ENCODE results near the gene CHGA.
A peak's percentile ranks its signal among the peaks of the same experiment; 100 is the strongest.

CHGA gene

DNA sequence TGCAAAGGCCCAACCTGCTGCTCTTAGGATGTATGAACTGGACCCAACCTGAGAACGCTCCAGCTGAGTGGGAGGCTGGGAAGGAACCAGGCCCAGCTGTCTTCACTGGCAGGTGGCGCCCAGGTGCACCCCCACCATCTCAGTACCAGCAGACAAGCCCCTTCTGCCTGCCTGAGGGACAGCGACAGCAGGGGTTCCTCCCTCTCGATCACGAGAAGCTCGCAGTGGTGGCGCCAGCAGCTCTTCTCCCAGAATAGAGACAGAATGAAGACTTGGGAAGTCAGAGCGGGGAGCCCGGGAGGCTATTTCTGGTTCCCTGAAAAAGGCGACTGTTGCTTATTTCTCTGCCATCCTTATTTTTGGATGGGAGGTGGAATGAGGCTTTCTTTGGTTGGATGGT is 46.5 kb downstream of the CHGA start:
- no peak for DNase-seq (ENCODE audit: low read depth)
- H3K4me3 ChIP-seq (ENCODE audit: low read length) = no peak overlapping the region
- TF ChIP-seq, protein P1, sequence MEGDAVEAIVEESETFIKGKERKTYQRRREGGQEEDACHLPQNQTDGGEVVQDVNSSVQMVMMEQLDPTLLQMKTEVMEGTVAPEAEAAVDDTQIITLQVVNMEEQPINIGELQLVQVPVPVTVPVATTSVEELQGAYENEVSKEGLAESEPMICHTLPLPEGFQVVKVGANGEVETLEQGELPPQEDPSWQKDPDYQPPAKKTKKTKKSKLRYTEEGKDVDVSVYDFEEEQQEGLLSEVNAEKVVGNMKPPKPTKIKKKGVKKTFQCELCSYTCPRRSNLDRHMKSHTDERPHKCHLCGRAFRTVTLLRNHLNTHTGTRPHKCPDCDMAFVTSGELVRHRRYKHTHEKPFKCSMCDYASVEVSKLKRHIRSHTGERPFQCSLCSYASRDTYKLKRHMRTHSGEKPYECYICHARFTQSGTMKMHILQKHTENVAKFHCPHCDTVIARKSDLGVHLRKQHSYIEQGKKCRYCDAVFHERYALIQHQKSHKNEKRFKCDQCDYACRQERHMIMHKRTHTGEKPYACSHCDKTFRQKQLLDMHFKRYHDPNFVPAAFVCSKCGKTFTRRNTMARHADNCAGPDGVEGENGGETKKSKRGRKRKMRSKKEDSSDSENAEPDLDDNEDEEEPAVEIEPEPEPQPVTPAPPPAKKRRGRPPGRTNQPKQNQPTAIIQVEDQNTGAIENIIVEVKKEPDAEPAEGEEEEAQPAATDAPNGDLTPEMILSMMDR (conservative IDR thresholded peaks at IDR 0.05; ENCODE audit: low read length) = no peak

DNA sequence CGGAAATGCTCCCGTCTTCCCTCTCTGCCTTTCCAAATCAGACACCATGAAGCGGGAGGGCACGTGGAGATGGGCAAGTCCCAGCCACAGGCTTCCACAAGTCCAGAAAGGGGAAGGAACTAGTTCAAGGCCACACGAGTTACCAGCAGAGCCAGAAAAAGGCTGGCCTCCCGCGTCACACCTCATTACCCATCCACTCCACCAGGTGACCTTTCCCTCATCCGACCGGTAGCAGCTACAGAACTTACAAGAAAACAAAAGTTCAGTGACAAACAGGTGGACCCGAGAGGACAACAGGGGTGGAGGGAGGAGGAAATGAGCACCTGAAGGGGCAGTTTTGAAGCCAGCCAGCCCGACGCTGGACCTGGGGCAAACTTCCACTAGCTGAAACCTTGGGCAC is 46.9 kb downstream of the CHGA start:
- H3K4me3 ChIP-seq (ENCODE audit: low read length) = no peak overlapping the region
- DNase-seq (ENCODE audit: low read depth) = no peak
- TF ChIP-seq, protein P1 (conservative IDR thresholded peaks at IDR 0.05; ENCODE audit: low read length) = no peak

DNA sequence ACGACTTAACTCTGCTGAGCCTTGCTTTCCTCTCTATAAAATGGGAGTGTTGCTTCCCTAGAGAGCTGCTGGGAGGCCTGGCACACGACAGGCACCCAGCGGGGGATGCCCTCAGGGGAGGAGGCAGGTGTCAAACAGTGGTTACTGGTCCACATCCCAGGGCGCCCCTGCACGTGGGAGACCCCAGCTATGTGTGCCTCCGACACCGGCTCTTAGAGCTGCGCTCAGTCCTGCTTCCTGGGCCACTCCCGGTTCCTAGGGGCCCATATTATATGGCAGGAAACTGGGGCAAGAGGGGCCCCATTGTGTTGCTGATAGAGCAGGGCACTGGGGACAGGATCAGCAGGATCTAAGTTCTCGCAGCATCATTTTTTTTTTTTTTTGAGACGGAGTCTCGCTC is 47.3 kb downstream of the CHGA start:
- TF ChIP-seq, protein P1 (conservative IDR thresholded peaks at IDR 0.05; ENCODE audit: low read length) = no peak
- DNase-seq (ENCODE audit: low read depth) = no peak
- no peak overlapping the region for H3K4me3 ChIP-seq (ENCODE audit: low read length)

DNA sequence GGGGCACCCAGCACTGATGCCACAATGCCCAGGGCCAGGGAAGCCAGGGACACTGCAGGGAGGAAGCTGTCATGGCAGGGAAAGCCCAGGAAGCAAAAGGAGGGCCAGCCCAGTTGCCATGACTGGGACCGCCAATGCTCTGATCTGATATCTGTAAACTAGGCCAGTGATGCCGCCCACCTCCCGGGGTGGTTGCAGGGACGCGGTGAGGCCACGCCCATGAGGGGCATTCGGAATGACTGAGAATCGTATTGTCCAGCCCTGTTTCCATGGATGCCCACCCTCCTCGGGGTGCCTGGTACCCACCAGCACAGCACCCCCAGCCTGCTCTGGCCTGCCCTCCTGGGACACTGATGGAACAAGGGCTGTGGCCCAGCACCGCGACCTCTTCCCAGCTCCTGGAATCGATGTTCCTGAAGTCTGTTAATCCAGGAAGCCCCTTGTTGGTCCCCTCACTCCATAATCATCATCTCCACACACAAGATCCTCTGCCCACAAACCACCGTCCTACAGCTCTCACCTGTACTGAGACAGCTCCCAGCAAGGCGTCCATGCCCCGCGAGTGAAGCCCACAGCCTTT is 48.7 kb downstream of the CHGA start:
- TF ChIP-seq, protein P1 (conservative IDR thresholded peaks at IDR 0.05; ENCODE audit: low read length) = no peak
- no peak overlapping the region for H3K4me3 ChIP-seq (ENCODE audit: low read length)
- DNase-seq (ENCODE audit: low read depth) = no peak

DNA sequence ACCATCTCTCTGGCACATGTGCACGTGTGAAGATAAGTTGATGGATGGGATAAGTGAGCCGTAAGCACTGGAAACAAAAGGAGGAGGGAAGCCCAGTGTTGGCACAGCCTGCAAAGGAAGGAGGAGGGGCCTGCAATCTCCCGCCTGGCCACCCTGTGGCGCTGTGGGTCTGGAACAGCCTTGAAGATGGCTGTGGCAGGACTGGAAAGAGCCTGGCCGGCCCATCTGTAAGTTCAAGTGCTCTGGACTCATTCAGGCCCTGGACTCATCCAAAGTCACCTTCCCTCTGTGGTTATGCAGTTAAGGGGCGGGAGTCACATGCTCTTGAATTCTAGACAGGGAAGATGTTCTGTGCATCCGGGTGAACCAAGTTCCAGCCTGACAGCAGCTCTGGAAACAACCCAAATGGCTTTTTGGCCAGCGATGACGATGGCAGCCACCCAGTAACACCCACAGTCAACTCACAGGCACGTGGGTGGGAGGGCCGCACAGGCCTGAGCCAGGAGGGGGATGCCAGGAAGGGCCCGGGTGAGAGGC is 50.4 kb downstream of the CHGA start:
- H3K4me3 ChIP-seq (ENCODE audit: low read length) = no peak overlapping the region
- peak; percentile 89 for DNase-seq (ENCODE audit: low read depth)
- TF ChIP-seq, protein P1 (conservative IDR thresholded peaks at IDR 0.05; ENCODE audit: low read length) = peak; percentile 82

DNA sequence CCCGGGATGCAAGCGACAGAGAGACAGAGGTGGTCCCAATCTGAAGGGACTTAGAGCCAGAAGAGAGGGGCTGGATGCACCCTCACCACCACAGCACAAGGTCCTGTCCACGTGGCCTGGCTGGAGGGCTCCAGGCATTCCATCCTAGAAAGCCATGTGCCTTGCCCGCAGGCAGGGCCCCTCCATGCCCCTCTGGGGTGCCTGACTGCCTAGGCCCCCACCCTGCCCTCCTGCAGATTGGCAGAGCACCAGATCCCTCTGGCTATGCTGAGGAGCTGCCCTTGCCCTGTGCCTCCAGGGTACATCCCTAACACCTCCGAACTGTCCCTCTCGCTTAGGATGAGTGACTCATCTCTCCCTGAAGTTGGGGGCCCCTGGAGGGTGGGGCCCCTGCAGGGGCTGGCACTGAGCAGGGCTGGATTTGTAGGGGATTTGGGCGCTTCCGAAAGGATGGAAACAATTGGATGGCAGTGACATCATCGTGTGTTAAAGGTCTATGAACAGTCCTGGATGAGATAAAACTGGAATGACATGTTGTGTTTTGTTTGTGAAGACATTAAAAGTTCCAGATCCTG is 50.9 kb downstream of the CHGA start:
- no peak overlapping the region for H3K4me3 ChIP-seq (ENCODE audit: low read length)
- TF ChIP-seq, protein P1 (conservative IDR thresholded peaks at IDR 0.05; ENCODE audit: low read length) = no peak
- DNase-seq (ENCODE audit: low read depth) = no peak

Measured in AG10803 (cell line).